Glomerular endothelial cell (primary cell): ENCODE data around the gene TACC2. TPM values are rescaled to one million over a fixed set of nuclear protein-coding genes. Genes with fewer than 3 reads are reported as not detected.

ENCODE experiments used
- DNase-seq: peaks from one replicate; pipeline ENCODE4 v3.0.0-alpha.2; 2011; ENCODE audit warnings: low read depth, low spot score; ENCODE audit errors: extremely low read depth
- total RNA-seq: library from RNA; depleted of rRNA; stranded (reverse); fragments of >200 nt; gene quantifications from 2 replicates; pipeline ENCODE4 v1.2.3, GENCODE V29; 2015

Gene TACC2
- total RNA-seq, 1 donor from 2014 or later = 39.6 TPM

GRCh38 chr10:122162671-122163173, 173.8 kb downstream of the TACC2 start:
- no peak for DNase-seq

- no peak for DNase-seq
Measured at GRCh38 chr10:122163174-122164022, 174.4 kb downstream of the TACC2 start.

GRCh38 chr10:122164023-122164601, 175.1 kb downstream of the TACC2 start:
- no peak for DNase-seq

- no peak for DNase-seq
Measured at GRCh38 chr10:122164815-122165483, 176.0 kb downstream of the TACC2 start.

- DNase-seq = no peak
Measured at GRCh38 chr10:122165484-122166276, 176.7 kb downstream of the TACC2 start.

GRCh38 chr10:122168101-122168500, 179.1 kb downstream of the TACC2 start:
- no peak for DNase-seq

- DNase-seq = no peak
Measured at GRCh38 chr10:122168598-122169394, 179.8 kb downstream of the TACC2 start.

- no peak for DNase-seq
Measured at GRCh38 chr10:122170802-122171201, 181.8 kb downstream of the TACC2 start.

- DNase-seq = no peak
Measured at GRCh38 chr10:122171302-122172075, 182.5 kb downstream of the TACC2 start.

GRCh38 chr10:122172361-122173008, 183.5 kb downstream of the TACC2 start:
- DNase-seq = no peak

- DNase-seq = no peak
Measured at GRCh38 chr10:122173337-122173736, 184.4 kb downstream of the TACC2 start.

GRCh38 chr10:122173766-122174435, 184.9 kb downstream of the TACC2 start:
- no peak for DNase-seq

GRCh38 chr10:122176232-122177213, 187.6 kb downstream of the TACC2 start:
- no peak for DNase-seq

- DNase-seq = no peak
Measured at GRCh38 chr10:122178655-122179054, 189.7 kb downstream of the TACC2 start.

GRCh38 chr10:122181041-122181732, 192.2 kb downstream of the TACC2 start:
- no peak for DNase-seq

- DNase-seq = no peak
Measured at GRCh38 chr10:122181876-122182275, 192.9 kb downstream of the TACC2 start.
